Measurements from ENCODE around the gene CA10.

Gene CA10

DNA sequence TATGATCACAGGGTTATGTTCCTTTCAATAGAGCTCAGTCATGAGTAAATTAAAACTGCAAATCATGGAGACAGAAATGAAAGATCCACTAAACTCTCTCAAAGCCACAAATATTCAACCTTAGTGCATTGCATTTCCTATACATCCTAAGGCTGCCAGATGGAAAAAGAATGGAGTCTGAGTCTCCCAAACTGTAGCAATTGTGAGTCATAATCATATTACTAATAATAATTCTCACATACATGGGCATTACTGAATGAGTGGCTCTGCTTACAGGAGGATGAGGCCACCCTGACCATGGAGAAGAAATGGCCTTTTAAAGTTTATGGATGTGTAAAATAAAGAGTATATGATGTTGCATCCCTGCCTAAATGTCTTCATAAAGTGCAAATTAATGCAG, 3.2 kb downstream of the CA10 start:
- H3K4me1 ChIP-seq (ENCODE audit: low read depth, poor library complexity, severe bottlenecking), result peaks cover 4% of the 10 kb centered on the region
- H3K27me3 ChIP-seq (ENCODE audit: insufficient read depth, low read depth), result no peaks in the 10 kb centered on the region
- no peak overlapping the region for H3K4me3 ChIP-seq (IDR thresholded peaks at IDR 0.05; ENCODE audit: insufficient read depth, low read depth, low read length)
- H3K9ac ChIP-seq, result no peak overlapping the region
- H3K4me2 ChIP-seq, result no peak overlapping the region
- TF ChIP-seq, protein P1, sequence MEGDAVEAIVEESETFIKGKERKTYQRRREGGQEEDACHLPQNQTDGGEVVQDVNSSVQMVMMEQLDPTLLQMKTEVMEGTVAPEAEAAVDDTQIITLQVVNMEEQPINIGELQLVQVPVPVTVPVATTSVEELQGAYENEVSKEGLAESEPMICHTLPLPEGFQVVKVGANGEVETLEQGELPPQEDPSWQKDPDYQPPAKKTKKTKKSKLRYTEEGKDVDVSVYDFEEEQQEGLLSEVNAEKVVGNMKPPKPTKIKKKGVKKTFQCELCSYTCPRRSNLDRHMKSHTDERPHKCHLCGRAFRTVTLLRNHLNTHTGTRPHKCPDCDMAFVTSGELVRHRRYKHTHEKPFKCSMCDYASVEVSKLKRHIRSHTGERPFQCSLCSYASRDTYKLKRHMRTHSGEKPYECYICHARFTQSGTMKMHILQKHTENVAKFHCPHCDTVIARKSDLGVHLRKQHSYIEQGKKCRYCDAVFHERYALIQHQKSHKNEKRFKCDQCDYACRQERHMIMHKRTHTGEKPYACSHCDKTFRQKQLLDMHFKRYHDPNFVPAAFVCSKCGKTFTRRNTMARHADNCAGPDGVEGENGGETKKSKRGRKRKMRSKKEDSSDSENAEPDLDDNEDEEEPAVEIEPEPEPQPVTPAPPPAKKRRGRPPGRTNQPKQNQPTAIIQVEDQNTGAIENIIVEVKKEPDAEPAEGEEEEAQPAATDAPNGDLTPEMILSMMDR (conservative IDR thresholded peaks at IDR 0.05; ENCODE audit: low read depth, low read length), result no peak
- no peaks in the 10 kb centered on the region for H3K36me3 ChIP-seq (ENCODE audit: insufficient read depth)
- no peak overlapping the region for H2AFZ ChIP-seq (ENCODE audit: low read depth)
- no peak overlapping the region for H3K27ac ChIP-seq
- H3K79me2 ChIP-seq (ENCODE audit: insufficient read depth, low read depth), result no peaks in the 10 kb centered on the region
- no peaks in the 10 kb centered on the region for H4K20me1 ChIP-seq (ENCODE audit: insufficient read depth)

DNA sequence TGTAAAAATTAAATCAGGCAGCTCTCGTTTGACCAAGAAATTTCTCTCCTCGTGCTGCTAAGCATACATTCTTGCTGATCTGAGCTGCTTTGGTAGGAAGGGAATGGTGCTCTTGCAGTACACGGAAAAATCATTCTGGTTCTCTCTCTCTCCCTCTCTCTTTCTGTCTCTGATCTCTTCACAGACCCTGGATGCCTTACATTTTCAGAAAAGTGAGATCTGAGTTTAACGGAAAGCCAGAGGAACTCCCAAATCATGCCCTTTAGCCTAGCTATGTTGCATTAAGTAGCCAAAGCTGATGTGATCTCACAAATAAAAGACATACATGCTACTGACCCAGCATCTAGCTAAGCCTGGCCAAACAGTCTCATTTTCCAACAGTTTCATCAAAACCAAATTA, 4.0 kb downstream of the CA10 start:
- no peaks in the 10 kb centered on the region for H4K20me1 ChIP-seq (ENCODE audit: insufficient read depth)
- H3K27ac ChIP-seq, result no peak overlapping the region
- TF ChIP-seq, protein P1 (conservative IDR thresholded peaks at IDR 0.05; ENCODE audit: low read depth, low read length), result no peak
- no peak overlapping the region for H3K4me2 ChIP-seq
- no peak overlapping the region for H2AFZ ChIP-seq (ENCODE audit: low read depth)
- H3K79me2 ChIP-seq (ENCODE audit: insufficient read depth, low read depth), result no peaks in the 10 kb centered on the region
- H3K9ac ChIP-seq, result no peak overlapping the region
- H3K36me3 ChIP-seq (ENCODE audit: insufficient read depth), result no peaks in the 10 kb centered on the region
- no peak overlapping the region for H3K4me3 ChIP-seq (IDR thresholded peaks at IDR 0.05; ENCODE audit: insufficient read depth, low read depth, low read length)
- no peaks in the 10 kb centered on the region for H3K27me3 ChIP-seq (ENCODE audit: insufficient read depth, low read depth)
- H3K4me1 ChIP-seq (ENCODE audit: low read depth, poor library complexity, severe bottlenecking), result peaks cover 13% of the 10 kb centered on the region

DNA sequence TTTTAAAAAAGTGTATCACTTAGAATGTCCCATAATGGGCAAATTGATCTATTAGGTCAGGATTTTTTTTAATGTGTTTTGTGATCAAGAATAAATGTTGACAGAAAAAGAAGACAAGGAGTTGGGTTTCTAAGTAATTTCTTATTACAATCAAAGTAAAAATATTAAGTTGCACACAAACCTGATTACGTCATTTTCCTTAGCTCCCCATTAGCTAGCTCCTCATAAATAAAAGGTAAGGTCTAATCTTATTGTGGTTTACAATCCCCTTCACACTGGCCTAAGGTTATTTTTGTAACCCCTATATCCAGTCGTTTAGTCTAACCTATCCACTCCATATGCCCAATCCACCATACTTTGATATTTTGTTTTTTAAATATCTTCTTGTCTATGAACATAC, 7.6 kb downstream of the CA10 start:
- Histone ChIP-seq H3K4me1 (ENCODE audit: low read depth, poor library complexity, severe bottlenecking) (peaks cover 48% of the 10 kb centered on the region), H3K27me3 (ENCODE audit: insufficient read depth, low read depth) (no peaks in the 10 kb centered on the region), H4K20me1 (ENCODE audit: insufficient read depth) (no peaks in the 10 kb centered on the region), H3K36me3 (ENCODE audit: insufficient read depth) (no peaks in the 10 kb centered on the region), H3K27ac (no peak overlapping the region), H3K4me3 (IDR thresholded peaks at IDR 0.05; ENCODE audit: insufficient read depth, low read depth, low read length) (no peak overlapping the region), H3K9ac (no peak overlapping the region), H2AFZ (ENCODE audit: low read depth) (no peak overlapping the region), H3K79me2 (ENCODE audit: insufficient read depth, low read depth) (no peaks in the 10 kb centered on the region), H3K4me2 (no peak overlapping the region)
- TF ChIP-seq, protein P1 (conservative IDR thresholded peaks at IDR 0.05; ENCODE audit: low read depth, low read length), result no peak

DNA sequence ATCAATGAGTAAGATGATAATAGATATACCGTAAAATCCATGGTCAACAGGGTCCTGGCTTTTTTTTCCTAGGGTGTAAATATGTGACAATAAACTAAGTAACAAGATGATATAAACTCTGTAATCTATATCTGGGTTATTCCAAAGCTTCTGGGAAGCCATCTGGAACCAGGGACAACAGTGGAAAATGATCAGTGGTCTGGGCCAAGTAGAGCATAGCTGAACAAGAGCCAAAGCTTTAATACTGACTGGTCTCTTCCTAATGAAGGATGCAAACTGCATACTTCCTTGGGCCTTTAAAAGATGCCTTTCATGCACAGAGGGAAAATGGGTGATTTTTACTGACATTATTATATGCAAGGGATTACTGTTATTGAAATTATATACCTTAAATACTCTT, 8.9 kb downstream of the CA10 start:
- peaks cover 61% of the 10 kb centered on the region for H3K4me1 ChIP-seq (ENCODE audit: low read depth, poor library complexity, severe bottlenecking)
- TF ChIP-seq, protein P1 (conservative IDR thresholded peaks at IDR 0.05; ENCODE audit: low read depth, low read length), result no peak
- H3K79me2 ChIP-seq (ENCODE audit: insufficient read depth, low read depth), result no peaks in the 10 kb centered on the region
- H3K9ac ChIP-seq, result no peak overlapping the region
- H3K36me3 ChIP-seq (ENCODE audit: insufficient read depth), result no peaks in the 10 kb centered on the region
- H2AFZ ChIP-seq (ENCODE audit: low read depth), result no peak overlapping the region
- H3K4me2 ChIP-seq, result peak overlapping the region; percentile 6; the same call in 1 of the 2 replicates
- no peaks in the 10 kb centered on the region for H4K20me1 ChIP-seq (ENCODE audit: insufficient read depth)
- no peak overlapping the region for H3K27ac ChIP-seq
- no peak overlapping the region for H3K4me3 ChIP-seq (IDR thresholded peaks at IDR 0.05; ENCODE audit: insufficient read depth, low read depth, low read length)
- H3K27me3 ChIP-seq (ENCODE audit: insufficient read depth, low read depth), result no peaks in the 10 kb centered on the region
